HG02678 (cell line): ENCODE data around the gene CTU2.

ENCODE experiments used
- ATAC-seq: cut with Tn5 transposase; IDR thresholded peaks from one replicate; pipeline ENCODE4 v1.9.1; 2021; ENCODE audit warnings: mild to moderate bottlenecking, moderate library complexity; ENCODE audit not compliant: unreplicated experiment

CTU2 gene

GRCh38 chr16:88741368-88741767 is 35.1 kb downstream of the CTU2 start:
- no peak for ATAC-seq

DNA sequence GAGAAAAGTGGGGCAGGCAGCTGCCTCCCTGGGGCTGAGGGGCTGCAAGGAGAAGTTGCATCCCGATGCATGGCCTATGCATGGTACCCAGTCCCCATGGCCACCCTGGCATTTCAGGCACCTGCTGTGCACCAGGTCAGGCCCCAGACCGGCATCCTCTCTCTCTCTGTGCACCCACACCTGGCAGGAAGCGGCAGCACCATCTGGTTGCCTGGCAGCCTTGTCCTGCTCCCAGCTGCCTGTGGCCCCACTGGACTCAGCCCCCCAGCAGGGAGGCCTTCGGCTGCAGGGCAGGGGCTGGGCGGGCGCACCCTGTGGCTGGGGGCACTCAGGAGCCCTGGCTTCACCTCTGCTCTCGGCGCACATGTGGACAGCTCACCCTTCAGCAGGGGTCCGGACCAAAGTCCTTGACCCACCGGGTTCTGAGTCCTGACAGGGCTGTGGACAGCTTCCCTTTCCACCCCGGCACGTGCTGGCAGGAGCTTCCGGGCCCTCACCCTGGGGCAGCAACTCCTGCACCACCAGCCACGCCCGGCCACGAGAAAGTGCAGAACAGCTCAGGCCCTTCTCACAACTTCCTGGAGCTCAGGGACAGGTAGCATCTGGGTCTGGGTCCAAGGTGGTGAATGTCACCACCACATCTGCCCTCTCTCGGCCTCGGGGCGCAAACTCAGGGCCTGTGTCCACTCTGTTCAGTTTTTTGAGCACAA is 36.7 kb downstream of the CTU2 start:
- no peak for ATAC-seq

- no peak for ATAC-seq
Measured at GRCh38 chr16:88743693-88744576, 37.6 kb downstream of the CTU2 start.

- no peak for ATAC-seq
Measured at GRCh38 chr16:88744577-88745521, 38.5 kb downstream of the CTU2 start.

- ATAC-seq, result no peak
Measured at GRCh38 chr16:88746506-88746905, 40.2 kb downstream of the CTU2 start.

- no peak for ATAC-seq
Measured at GRCh38 chr16:88747588-88748301, 41.4 kb downstream of the CTU2 start.

DNA sequence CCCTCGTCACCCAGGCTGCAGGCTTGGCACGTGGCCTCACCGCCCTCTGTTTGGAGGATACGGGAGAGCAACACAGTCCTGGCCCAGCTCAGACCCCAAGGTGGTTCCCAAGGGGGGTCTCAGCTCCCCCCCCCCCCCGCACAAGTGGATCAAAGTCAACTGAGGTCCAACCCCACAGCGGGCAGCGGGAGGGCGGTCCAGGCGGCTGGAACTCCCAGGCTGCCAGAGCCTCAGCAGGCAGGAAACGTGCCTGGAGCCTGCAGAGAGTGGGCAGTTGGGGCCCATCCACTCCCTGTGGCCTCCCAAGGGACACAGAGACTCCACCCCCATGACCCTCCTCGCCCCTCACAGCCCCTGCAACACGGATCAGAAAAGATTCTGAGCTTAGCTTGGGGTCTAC is 42.1 kb downstream of the CTU2 start:
- ATAC-seq, result no peak

- ATAC-seq, result no peak
Measured at GRCh38 chr16:88749358-88749757, 43.1 kb downstream of the CTU2 start.

- ATAC-seq, result no peak
Measured at GRCh38 chr16:88750854-88751253, 44.6 kb downstream of the CTU2 start.

DNA sequence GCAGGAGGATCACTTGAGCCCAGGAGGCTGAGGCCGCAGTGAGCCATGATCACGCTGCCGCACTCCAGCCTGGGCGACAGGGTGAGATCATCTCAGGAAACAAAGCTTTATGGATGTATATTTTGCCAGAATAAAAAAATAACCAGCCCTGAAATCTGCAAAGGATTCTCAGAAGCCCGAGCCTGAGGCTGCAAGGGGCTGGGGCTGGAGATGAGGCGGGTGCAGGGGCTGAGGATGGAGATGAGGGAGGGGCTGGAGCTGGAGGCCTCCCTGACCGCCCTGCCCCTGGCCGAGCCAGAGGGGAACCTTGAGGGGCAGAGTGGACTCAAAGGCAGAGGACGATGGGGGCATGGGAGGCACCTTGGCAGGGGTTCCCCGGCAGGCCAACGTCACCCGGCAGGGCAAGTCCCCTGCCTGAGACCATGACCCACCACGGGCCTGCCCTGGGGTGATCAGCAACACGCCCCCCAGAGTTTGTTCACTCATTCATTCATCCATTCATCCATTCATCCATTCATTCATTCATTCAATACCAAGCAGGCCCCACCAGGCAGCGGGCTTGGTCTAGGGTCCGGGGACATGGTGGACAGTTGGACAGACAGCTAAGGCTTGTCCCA is 46.2 kb downstream of the CTU2 start:
- ATAC-seq, result no peak

- ATAC-seq, result no peak
Measured at GRCh38 chr16:88753191-88753590, 46.9 kb downstream of the CTU2 start.

DNA sequence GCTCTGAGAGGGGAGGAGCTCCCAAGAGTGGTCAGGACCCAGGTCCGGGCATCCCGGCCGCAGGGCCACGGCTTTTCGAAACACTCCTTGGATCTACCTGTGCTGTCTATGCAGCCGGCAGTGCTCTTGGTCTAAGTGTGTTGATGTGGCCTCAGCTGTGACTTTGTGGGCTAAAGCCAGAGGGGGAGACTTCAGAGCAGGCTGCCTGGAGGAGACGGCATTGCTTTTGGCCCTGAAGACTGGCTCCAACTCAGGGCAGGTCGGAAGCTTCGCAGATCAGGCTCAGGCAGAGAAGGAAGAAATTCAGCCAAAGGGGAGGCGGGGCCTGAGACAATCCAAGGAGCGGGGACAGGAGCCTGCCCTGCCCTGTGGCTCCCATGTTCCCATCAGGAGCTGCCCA is 47.3 kb downstream of the CTU2 start:
- no peak for ATAC-seq

DNA sequence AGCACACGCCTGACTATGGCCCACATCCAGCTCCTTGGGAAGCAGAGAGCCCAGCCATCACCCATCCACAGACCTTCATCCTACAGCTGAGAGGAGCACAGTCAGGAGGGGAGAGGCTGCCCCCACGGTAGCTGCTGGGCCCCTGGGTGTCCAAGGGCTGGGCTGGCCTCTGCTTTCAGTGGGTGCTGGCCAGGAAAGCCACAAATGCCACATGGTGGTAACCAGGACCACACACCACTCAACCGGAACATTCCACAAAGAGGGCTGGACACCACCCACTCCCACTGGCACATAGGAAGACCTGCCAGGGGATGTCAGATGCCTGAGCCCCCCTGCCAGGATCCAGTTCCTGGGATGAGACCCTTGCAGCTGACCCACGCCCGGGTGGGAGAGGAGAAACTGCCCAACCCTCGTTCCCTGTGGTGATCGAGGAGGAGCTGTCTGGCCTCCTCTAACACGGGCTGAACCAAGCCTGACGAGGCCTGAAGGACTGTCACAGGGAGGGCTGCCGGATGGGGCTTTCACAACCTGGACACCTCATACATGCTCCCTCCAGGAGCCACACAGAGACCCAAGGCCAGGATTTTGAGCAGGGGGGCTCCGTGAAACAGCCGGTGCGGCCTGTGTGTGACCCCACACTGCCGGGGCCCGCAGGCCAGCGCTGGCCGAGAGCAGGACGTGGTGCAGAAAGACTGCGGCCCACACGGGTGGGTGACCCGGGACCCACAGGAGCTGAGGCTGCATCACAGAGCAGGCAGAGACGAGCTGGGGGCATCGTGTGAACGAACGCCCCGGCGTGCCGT is 48.0 kb downstream of the CTU2 start:
- no peak for ATAC-seq

DNA sequence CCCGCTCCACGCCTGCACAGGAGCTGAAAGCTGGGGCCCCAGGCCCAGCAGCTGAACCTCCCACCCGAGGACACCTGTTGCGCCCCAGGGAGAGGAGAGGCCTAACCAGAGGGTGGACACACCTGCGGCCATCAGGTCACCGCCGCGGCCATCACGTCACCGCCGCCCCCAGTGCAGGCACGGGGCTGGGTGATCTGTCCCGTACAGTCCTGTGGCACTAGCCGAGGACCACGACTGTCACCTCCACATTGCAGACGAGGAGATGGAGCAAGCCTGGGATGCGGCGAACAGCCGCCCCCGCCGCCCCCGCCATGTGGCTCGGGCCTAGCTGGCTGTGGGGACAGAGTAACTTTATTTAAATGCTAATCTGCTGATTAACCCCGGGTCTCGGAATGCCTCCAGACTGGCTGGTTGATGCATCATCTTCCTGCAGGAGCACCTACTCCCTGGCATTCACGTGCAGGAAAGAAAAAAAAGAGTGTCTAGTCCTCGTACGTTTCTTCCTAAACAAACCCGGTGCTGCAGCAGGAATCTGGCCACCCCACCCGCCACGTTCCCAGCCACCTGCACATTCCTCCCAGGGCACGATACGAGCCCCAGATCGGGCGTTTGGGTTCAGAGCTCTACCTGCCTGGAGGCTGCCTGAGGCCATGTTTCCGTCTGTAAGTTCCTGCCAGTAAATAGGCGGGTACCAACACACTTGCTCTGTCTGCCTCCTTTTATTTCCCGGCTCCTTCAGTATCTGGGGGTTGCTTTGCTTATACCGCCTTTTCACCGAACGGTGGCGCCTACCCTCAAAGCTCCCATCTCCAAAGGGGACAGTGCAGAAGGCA is 48.8 kb downstream of the CTU2 start:
- ATAC-seq, result no peak

GRCh38 chr16:88755745-88756443 is 49.6 kb downstream of the CTU2 start:
- no peak for ATAC-seq

GRCh38 chr16:88758227-88758943 is 52.1 kb downstream of the CTU2 start:
- ATAC-seq, result no peak

GRCh38 chr16:88758944-88759244 is 52.6 kb downstream of the CTU2 start:
- no peak for ATAC-seq
